Psoas muscle (tissue), 8 donors: ENCODE data around the gene CC2D2B. TPM values are rescaled to one million over a fixed set of nuclear protein-coding genes. Genes with fewer than 3 reads are reported as not detected.
A peak's percentile ranks its signal among the peaks of the same experiment; 100 is the strongest.

ENCODE experiments used
- ATAC-seq, 4 donors: fragments of 200-7000 bp; cut with Tn5 transposase; one replicate each; pipeline ENCODE4 v1.9.1; 2020; ENCODE audit warnings: moderate library complexity in 3 of 4, mild to moderate bottlenecking in 2 of 4
- DNase-seq, 2 donors: peaks; one replicate each; pipeline ENCODE4 v3.0.0-alpha.2; 2020
- H3K27ac ChIP-seq: fragments of 200-600 bp; one replicate; pipeline ENCODE4 v1.8.0; 2022
- H3K27me3 ChIP-seq, 3 donors: fragments of 200-600 bp in 1 of 3; one replicate each; pipeline versions ENCODE4 v1.6.1 to v1.8.0; 2013 to 2022; ENCODE audit warnings: low read length in 2 of 3, mild to moderate bottlenecking in 2 of 3, moderate library complexity in 1 of 3; ENCODE audit not compliant: insufficient read depth in 3 of 3
- H3K36me3 ChIP-seq, 2 donors: fragments of 200-600 bp in 1 of 2; one replicate each; pipeline versions ENCODE4 v1.6.1 to v1.8.0; 2013 to 2022; ENCODE audit warnings: low read depth in 1 of 2, mild to moderate bottlenecking in 1 of 2, moderate library complexity in 1 of 2; ENCODE audit not compliant: insufficient read depth in 1 of 2
- H3K4me1 ChIP-seq: fragments of 200-600 bp; one replicate; pipeline ENCODE4 v1.8.0; 2022
- H3K4me3 ChIP-seq: fragments of 200-600 bp; one replicate; pipeline ENCODE4 v1.8.0; 2022; ENCODE audit warnings: mild to moderate bottlenecking
- H3K9me3 ChIP-seq: fragments of 200-600 bp; one replicate; pipeline ENCODE4 v1.8.0; 2022
- WGBS, 3 donors: extraction: QIAGEN DNeasy Blood & Tissue Kit; methylation state at CpG; one replicate each; pipeline versions ENCODE4 v1.1.6 to v1.1.7; 2013; 5-methylcytosine and 5-hydroxymethylcytosine counted together
- intact Hi-C, 2 donors: fragments of 100-400 bp; cut with DNase I; formaldehyde crosslinking; loops; one replicate each; pipeline versions ENCODE4 v1.11.0 to v1.14.2; 2022
- long read RNA-seq, 2 donors: library from polyadenylated mRNA; unstranded; transcript quantifications; one replicate each; pipeline ENCODE4 v2.0.0, GENCODE V29; 2021
- polyA plus RNA-seq, 3 donors: library from polyadenylated mRNA; stranded (reverse); fragments of 200-250 nt; gene quantifications; one replicate each; pipeline ENCODE4 v1.2.3, GENCODE V29; 2013
- total RNA-seq, 4 donors: library from RNA; stranded (reverse); fragmentation: NEBNext Ultra II Directional in 2 of 4; extraction: Animal tissue kit (Norgen Biotek cat#: 25700) in 2 of 4; gene quantifications; one replicate each; pipeline versions ENCODE4 v1.2.1 to v1.2.4, GENCODE V29; 2021 to 2023
- TF ChIP-seq, protein P1 (sequence below): fragments of 200-600 bp; IDR thresholded peaks from one replicate; pipeline ENCODE4 v1.8.0; 2022; ENCODE audit warnings: antibody characterized with exemption
- donor health status: healthy with polysubstance abuse.
- donor health status: DM: no; HTN: no; CAD: no; lungs with moderate emphysema.
- donor health status: Bipolar disorder and iron deficiency.
- donor health status: healthy.
- donor health status: DM: yes; HTN: yes; CAD: no.
- donor health status: DM: no; HTN: no; CAD: no.
- donor health status: DM: no; HTN: no; CAD: no.
- donor health status: DM: yes; HTN: yes; CAD: no.

CC2D2B gene, protein sequence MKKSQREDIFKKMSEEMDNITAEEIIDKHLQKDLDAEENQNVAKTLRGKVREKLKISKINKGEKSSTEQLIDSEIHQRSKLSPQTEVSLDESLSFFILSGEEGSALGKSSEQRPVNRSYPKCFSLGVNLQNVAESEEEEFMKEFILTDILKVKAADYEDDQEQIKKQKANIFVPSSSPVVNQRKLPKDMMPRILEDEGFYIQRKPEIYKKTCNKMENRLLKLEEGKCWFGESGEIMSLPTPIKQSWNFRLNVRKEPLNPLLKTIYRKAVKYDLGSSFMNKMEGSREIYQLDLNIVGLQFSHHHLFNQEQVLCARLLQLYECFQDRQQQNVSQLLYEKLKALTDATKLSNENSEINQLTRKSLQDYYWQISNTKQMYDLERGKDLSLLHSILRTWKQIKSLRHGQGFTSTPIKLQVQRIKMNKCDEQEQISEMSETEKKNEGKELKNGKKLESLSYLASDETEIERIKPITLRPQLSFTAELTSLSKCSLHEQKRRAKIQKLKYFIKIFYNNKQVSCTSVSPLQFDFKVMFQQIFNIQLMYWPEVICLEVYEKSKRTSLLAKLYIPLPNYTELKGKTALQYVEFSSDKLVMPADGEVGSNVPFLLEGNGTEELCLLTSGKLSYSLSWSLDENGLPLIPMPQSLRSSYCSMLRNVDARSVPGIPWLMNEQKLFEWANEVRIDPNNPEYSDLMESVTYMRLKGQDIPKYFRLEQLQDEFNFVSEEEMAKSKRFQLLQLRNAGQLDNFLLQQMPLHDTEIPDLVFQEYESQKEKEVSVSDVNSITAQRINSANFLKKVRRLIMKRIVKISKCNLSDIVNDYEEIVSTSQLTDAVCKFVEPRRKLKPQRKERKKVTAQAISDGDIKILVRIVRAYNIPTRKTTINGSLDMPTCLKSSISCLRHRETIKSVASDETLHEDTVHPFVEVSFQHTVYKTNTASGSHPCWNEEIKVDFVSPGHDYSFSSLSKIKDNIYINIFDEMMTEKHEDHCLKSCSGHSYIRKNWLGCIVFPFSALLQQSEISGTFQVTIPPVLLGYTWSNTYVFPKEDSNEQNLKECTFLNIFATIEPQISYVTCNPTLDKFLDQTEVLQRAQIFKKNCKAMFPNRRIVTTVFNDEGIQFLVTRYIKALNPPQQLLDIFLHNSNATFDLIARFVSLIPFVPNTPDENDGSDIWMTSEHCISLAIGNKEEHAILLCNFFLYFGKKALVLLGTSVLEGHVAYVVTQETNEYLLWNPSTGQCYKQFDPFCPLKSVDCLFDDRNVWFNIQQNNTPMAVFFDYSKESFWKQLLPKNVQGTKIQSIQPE (N-terminal part only)
- total RNA-seq (under 1 TPM; 0.09 to 0.32 (median 0.20) TPM), polyA plus RNA-seq (under 1 TPM; 0.07 to 0.18 (median 0.15) TPM)
- long read RNA-seq, donor 1, result 0 reads
- long read RNA-seq, donor 2, partial matches to known transcripts, result 0 of 1 reads
- long read RNA-seq, donor 2, other reads (novel, unspliced or antisense), result 1 of 1 reads

DNA sequence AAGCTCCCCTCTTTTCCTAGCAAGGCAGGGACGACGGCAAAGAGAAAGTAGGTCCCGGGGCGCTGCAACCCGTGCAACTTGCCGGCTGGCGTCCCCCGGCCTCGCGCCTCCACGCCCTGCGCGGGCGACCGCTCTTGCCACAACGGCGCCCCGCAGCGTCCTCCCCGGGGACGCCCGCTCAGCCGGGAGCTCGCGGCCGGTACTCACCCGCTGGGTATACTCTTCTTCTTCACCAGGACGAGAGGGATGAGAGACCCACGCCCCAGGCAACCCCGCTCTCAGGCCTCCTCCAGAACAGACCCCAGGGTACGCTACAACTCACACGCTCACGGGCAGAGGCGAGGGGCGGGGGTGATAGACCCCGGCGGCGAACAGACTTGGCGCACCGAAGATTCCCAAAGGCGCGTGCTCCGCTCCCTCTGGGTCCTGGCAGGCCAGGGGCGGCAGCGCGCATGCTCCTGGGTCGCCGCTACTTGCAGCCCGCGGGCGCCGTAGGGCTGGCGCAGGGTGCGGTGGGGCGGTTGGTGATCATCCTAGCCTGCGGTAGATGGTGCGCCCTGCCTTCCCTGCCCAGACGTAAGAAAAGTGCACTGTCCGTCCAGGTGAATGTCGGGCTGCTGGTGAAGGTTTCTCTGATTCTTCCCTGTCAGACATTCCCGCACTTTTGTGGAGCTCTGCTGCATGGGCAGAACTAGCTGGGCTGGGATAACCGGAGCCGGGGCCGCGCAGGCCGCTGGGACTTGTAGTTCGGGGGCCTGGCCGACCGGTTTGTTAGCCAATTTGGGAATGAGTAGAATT, at the start of gene CC2D2B:
Gene CC2D2B (plus strand): TSS at position 520 of the 798 bp plus-strand sequence. CDS start 3,349 bp downstream, outside the sequence.
- peak; percentile 95 to 99 (median 98) for ATAC-seq
- Histone ChIP-seq H3K4me3 (peak within 1 kb of the TSS; percentile 77), H3K27ac (peak within 1 kb of the TSS; percentile 83), H3K9me3 (no peaks in the 10 kb centered on the region), H3K36me3 (peaks cover 0 to 19% of the 10 kb centered on the region in 2 donors), H3K27me3 (no peaks in the 10 kb centered on the region), H3K4me1 (peaks cover 4% of the 10 kb centered on the region)
- TF ChIP-seq, protein P1, sequence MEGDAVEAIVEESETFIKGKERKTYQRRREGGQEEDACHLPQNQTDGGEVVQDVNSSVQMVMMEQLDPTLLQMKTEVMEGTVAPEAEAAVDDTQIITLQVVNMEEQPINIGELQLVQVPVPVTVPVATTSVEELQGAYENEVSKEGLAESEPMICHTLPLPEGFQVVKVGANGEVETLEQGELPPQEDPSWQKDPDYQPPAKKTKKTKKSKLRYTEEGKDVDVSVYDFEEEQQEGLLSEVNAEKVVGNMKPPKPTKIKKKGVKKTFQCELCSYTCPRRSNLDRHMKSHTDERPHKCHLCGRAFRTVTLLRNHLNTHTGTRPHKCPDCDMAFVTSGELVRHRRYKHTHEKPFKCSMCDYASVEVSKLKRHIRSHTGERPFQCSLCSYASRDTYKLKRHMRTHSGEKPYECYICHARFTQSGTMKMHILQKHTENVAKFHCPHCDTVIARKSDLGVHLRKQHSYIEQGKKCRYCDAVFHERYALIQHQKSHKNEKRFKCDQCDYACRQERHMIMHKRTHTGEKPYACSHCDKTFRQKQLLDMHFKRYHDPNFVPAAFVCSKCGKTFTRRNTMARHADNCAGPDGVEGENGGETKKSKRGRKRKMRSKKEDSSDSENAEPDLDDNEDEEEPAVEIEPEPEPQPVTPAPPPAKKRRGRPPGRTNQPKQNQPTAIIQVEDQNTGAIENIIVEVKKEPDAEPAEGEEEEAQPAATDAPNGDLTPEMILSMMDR, result no peak
- intact Hi-C loops, result no loop called here
- WGBS, 3 donors, result 0% methylated on average over 60 to 69 of the region's 69 CpGs
- peak; percentile 83 to 90 for DNase-seq

DNA sequence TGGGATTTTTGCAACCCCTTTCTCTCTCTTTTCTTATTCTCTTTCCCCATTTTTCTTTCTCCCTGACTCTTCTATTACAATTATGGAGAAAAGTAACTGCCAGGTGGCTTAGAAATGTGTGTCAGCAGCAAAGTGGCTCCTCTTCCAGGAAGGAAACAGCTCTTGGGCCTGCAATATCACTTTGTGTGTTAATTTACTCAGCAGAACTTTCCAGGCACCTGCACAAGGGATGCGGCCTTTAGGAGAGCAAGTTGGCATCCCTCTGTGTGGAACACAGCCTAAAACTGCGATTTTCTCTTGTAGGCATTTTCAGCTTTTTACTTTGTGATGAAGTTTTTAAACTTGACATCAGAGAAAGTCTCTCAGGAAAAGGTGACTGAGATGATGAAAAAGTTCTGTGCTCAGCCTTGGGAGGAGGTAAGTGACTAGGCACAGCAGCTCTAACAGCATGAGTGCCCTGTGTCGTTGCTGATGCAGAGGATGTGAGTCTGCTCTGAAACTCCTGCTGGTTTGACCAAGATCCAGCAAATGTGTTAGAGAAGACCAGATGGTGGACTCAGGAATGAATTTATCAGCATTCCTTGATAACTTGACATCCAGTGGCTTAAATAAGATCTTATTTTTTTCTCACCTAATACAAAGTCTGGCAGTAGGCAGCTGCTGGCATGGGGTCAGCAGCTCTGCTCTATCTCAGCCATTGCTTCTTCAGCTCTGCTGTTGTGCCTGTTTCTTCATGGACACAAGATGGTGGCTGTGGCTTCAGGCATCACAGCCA, 47.4 kb upstream of the CC2D2B start:
- DNase-seq (no peak), ATAC-seq (no peak)
- H3K36me3 ChIP-seq, result no peaks in the 10 kb centered on the region
- WGBS, 3 donors, result 74 to 78% (median 74%) methylated on average over 3 of the region's 3 CpGs
- no peak overlapping the region for H3K27ac ChIP-seq
- no peaks in the 10 kb centered on the region for H3K9me3 ChIP-seq
- no peak overlapping the region for H3K4me3 ChIP-seq
- intact Hi-C loops, result loop anchor here in 1 of 2 donors (10.0 kb wide), 1 partner anchor 496 kb away; no protein-coding TSS in a partner anchor
- no peaks in the 10 kb centered on the region for H3K4me1 ChIP-seq
- TF ChIP-seq, protein P1, result no peak
- H3K27me3 ChIP-seq, result no peaks in the 10 kb centered on the region

DNA sequence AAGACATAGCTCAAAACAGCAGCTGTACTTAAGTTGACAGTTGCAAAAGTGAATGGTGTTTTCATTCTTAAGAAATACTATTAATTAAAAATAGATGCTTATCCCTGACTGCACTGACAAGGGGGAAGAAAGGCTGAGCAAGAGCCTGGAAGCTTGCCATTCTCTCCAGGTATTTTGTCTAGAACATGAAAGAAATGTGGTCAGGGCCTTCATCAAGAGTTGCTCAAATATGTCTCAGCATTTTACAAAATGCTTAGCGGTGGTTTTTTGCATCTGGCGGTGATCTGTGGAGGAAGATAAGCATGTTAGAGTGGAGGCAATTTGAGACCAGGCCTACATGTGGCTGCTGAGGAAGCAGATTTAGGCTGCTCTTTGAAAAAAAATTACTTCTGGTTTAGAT, 46.4 kb upstream of the CC2D2B start:
- H3K4me1 ChIP-seq, result no peaks in the 10 kb centered on the region
- no peak for ATAC-seq
- H3K36me3 ChIP-seq, result no peaks in the 10 kb centered on the region
- no peaks in the 10 kb centered on the region for H3K27me3 ChIP-seq
- no peaks in the 10 kb centered on the region for H3K9me3 ChIP-seq
- TF ChIP-seq, protein P1, result no peak
- no peak overlapping the region for H3K27ac ChIP-seq
- DNase-seq, result no peak
- no peak overlapping the region for H3K4me3 ChIP-seq
- intact Hi-C loops, result loop anchor here in 1 of 2 donors (10.0 kb wide), 1 partner anchor 497 kb away; no protein-coding TSS in a partner anchor
- WGBS, 3 donors, result 91 to 97% (median 96%) methylated on average over 2 of the region's 2 CpGs
